Stimulated activated naive CD8-positive, alpha-beta T cell treated with anti-CD3 and anti-CD28 coated beads, Interleukin-15, Interleukin-2, amounts not matched to agents 100 U/mL and 50 U/mL, for 24 hours (primary cell): ENCODE measurements around the gene GSTM1.
"Not testable (repeated sequence)": the region's sequence is repeated elsewhere in the genome, so short reads cannot be mapped to it uniquely, and the experiment has no call there.

ENCODE experiments used
- ATAC-seq: fragments of 150-1000 bp; cut with Tn5 transposase; one replicate; pipeline ENCODE4 v1.10.0; 2021
- DNase-seq: peaks from one replicate; pipeline ENCODE4 v3.0.0; 2021

GSTM1 gene

DNA sequence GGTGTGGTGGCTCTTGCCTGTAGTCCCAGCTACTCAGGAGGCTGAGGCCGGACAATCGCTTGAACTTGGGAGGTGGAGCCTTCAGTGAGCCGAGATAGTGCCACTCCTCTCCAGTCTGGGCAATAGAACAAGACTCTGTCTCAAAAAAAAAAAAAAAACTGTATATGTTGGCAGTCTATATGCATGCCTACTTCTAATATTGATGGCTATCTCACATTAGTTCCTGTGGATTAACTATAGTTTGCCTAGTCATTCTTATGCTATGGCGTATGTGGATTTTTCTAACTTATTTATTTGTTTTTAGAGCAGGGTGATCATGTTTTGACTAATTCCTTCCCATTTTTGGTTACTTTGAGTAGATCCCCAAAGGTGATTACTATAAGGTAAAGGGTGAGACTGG is 9.4 kb downstream of the GSTM1 start:
- no peak for DNase-seq
- ATAC-seq = no peak

- DNase-seq = not testable (repeated sequence)
These were observed 10.2 kb downstream of the GSTM1 start for GRCh38 chr1:109697861-109698260.

GRCh38 chr1:109702940-109703339 is 15.3 kb downstream of the GSTM1 start:
- ATAC-seq, DNase-seq: not testable (repeated sequence)

More at GRCh38 chr1:109697861-109698260, 10.2 kb downstream of the GSTM1 start:
- ATAC-seq = not testable (repeated sequence)

GRCh38 chr1:109704173-109704572 is 16.6 kb downstream of the GSTM1 start:
- no peak for DNase-seq
- ATAC-seq = no peak

DNA sequence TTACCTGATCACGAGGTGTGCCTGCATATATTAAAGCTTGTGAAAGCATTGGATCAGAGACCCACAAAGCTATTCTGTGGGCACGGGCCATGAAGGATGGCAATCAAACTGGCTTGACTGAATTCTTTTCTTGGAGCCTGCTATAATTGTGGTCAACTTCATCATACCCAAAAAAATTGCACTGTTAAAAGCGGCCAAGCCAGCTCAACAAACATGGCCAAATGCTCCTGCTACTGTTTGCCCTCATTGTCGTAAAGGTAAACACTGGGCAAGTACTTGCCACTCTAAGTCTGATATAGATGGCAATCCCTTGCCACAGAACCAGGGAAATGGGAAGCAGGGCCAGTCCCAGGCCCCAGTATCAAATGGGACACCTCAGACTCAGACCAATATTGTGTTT is 17.8 kb downstream of the GSTM1 start:
- no peak for DNase-seq
- no peak for ATAC-seq

DNA sequence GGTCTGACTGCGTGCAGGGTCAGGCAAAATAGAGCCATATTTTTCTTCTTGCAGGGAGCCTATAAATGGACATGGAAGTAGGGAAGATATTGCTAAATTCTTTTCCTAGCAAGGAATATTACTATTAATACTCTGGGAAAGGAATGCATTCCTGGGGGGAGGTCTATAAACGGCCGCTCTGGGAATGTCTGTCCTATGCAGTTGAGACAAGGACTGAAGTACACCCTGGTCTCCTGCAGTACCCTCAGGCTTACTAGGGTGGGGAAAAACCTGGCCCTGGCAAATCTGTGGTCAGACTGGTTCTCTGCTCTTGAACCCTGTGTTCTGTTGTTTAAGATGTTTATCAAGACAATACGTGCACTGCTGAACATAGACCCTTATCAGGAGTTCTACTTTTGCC is 21.3 kb downstream of the GSTM1 start:
- DNase-seq, ATAC-seq: not testable (repeated sequence)

- not testable (repeated sequence) for DNase-seq, ATAC-seq
These were observed 22.2 kb downstream of the GSTM1 start for GRCh38 chr1:109709822-109710221.

GRCh38 chr1:109711593-109712320 is 24.1 kb downstream of the GSTM1 start, which contains the start of gene GSTM5:
TSS of gene GSTM5 (plus strand) at chr1:109712251. CDS start at chr1:109712313, 62 bp downstream.
- ATAC-seq = peak; percentile 40

GRCh38 chr1:109712321-109712864 is 24.8 kb downstream of the GSTM1 start:
- no peak for DNase-seq
- peak; percentile 14 for ATAC-seq

More at GRCh38 chr1:109711593-109712320, 24.1 kb downstream of the GSTM1 start, which contains the start of gene GSTM5:
- DNase-seq = not testable (repeated sequence)

- ATAC-seq = no peak
- no peak for DNase-seq
These were observed 26.0 kb downstream of the GSTM1 start for GRCh38 chr1:109713636-109714035.

GRCh38 chr1:109714661-109715372 is 27.2 kb downstream of the GSTM1 start:
- ATAC-seq = no peak
- DNase-seq = no peak

DNA sequence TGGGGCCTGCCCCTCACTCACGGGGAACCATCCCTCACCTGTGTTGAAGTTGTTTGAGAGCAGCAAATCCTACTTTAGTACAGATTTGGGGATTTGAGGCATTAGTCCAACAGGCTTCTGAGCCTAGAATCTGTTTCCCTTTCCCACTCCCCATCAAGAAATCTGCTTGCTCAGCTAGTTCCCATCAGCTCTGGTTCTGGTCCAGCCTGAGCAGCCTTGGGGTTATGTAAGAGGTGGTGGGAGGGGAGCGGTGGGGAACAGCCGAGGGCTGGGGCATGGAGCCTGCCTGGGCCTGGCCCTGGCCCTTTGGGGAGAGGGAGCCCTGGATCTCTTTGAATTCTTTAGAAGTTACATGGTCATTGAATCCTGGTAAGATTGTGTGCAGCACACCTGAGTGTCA is 28.5 kb downstream of the GSTM1 start:
- DNase-seq = no peak
- ATAC-seq = no peak

- ATAC-seq (no peak), DNase-seq (no peak)
These were observed 29.0 kb downstream of the GSTM1 start for GRCh38 chr1:109716570-109717090.

DNA sequence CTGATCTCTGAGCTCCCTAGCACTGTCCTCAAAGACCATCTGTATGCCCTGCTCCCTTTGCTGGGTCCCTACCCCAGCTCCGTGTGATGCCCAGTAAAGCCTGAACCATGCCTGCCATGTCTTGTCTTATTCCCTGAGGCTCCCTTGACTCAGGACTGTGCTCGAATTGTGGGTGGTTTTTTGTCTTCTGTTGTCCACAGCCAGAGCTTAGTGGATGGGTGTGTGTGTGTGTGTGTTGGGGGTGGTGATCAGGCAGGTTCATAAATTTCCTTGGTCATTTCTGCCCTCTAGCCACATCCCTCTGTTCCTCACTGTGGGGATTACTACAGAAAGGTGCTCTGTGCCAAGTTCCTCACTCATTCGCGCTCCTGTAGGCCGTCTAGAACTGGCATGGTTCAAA is 30.1 kb downstream of the GSTM1 start:
- ATAC-seq (no peak), DNase-seq (no peak)

DNA sequence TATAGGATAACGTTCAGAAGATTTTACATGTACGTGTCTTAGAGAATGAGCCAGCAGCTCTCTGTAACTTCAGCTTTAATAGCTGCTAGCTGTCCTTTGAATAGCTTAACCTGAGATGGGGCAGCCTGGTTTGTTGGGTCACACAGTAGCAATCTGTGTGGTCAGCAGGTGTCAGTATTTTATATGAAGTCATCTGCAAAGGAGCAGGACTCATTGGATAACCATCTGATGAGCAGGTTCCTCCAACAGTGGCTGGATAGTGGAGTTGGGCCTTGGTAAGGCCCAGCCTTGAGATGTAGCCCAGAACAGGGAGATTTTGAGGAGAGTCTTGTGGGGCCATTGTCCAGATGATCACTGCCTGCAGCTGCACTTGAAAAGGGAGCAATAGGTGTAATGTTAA is 30.9 kb downstream of the GSTM1 start:
- DNase-seq (no peak), ATAC-seq (no peak)

DNA sequence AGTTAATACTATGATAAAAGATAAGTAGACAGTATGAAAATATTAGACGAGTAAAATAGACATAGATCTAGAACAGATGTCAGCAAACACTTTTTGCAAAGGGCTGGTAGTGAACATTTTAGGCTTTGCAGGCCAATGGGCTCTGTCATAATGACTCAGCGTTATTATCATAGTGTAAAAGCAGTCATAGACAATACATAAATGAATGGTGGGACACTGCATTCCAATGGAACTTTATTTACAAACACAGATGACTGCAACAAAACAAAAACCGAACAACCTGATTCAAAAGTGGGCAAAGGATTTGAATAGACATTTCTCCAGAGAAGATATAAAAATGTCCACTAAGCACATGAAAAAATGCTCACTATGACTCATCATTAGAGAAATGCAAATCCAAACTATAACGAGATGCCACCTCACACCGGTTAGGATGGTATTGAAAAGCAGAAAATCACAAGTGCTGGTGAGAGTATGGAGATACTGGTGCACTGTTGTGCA is 31.8 kb downstream of the GSTM1 start:
- DNase-seq = no peak
- ATAC-seq = no peak

GRCh38 chr1:109721042-109721441 is 33.4 kb downstream of the GSTM1 start:
- DNase-seq (no peak), ATAC-seq (no peak)

DNA sequence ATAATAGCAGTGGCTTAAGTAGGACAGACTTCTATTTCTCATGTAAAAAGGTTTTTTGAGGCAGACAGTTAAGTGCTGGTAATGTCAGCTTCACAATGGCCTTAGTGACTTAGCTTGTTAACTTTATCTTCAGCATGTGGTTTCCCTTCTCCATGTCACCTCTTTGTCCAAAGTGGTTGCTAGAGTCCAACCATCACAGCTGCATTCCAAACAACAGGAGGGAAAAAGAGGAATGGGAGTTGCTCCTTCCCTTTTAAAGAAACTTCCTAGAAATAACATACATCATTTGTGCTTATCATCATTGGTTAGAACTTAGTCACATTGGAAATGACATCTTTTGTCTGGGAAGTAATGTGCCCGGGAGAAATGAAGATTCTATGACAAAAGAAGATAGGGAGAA is 34.4 kb downstream of the GSTM1 start:
- DNase-seq = no peak
- no peak for ATAC-seq

- ATAC-seq (no peak), DNase-seq (no peak)
These were observed 35.5 kb downstream of the GSTM1 start for GRCh38 chr1:109722908-109723691.

DNA sequence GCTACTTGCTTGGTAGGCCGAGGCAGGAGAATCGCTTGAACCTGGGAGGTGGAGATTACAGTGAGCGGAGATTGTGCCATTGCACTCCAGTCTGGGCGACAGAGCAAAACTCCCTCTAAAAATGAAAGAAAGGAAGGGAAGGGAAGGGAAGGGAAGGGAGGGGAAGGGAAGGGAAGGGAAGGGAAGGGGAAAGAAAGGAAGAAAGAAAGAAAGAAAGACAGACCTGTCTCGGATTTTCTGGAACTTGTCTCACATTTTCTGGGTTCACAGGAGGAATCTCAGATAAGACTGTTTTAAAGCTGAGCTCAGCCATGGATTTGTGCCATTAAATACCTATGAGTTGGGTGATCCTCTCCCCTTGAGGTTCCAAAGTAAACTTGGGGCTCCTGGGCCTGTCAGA is 37.3 kb downstream of the GSTM1 start:
- ATAC-seq = no peak
- DNase-seq = no peak

DNA sequence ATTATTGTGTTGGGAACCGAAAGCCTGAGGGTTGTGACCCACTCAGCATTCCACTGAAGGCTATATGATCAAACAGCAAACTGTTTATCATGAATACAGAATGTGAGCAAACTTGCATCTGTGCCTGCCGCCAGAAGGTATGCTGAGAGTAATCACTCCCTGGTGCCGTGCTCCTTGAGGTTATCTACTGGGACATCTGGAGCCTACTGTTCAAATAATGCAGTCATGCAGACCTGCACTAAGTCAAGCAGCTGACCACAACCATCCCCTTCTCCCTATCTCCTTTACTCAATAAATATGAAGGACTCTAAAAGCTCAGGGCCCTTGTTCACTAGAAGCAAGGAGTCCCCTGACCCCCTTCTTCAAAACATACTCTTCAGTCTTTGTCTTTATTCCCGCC is 37.9 kb downstream of the GSTM1 start:
- ATAC-seq (no peak), DNase-seq (no peak)

GRCh38 chr1:109726007-109726406 is 38.4 kb downstream of the GSTM1 start:
- DNase-seq = no peak
- no peak for ATAC-seq
